Heart right ventricle (tissue), 16 donors: ENCODE data around the gene GRIK5. TPM values are rescaled to one million over a fixed set of nuclear protein-coding genes. Genes with fewer than 3 reads are reported as not detected.

ENCODE experiments used
- ATAC-seq, 8 donors: fragments of 200-7000 bp; cut with Tn5 transposase; one replicate each; pipeline ENCODE4 v1.9.1; 2020; ENCODE audit warnings: mild to moderate bottlenecking in 8 of 8, moderate library complexity in 8 of 8, moderate number of reproducible peaks in 1 of 8
- DNase-seq, 2 donors: peaks; one replicate each; pipeline ENCODE4 v3.0.0-alpha.2; 2020
- H3K27ac ChIP-seq, 10 donors: fragments of 200-600 bp; sonication (generic) in 2 of 10; one replicate each; pipeline versions ENCODE4 v1.5.0 to v1.8.0; 2020 to 2022; ENCODE audit warnings: mild to moderate bottlenecking in 3 of 10
- H3K27me3 ChIP-seq, 7 donors: fragments of 200-600 bp; one replicate each; pipeline ENCODE4 v1.8.0; 2021 to 2022; ENCODE audit warnings: mild to moderate bottlenecking in 2 of 7
- H3K36me3 ChIP-seq, 9 donors: fragments of 200-600 bp; sonication (generic) in 1 of 9; one replicate each; pipeline versions ENCODE4 v1.5.0 to v1.8.0; 2020 to 2022; ENCODE audit warnings: mild to moderate bottlenecking in 2 of 9
- H3K4me1 ChIP-seq, 9 donors: fragments of 200-600 bp; sonication (generic) in 1 of 9; one replicate each; pipeline versions ENCODE4 v1.5.0 to v1.8.0; 2020 to 2022; ENCODE audit warnings: mild to moderate bottlenecking in 4 of 9
- H3K4me3 ChIP-seq, 10 donors: fragments of 200-600 bp; sonication (generic) in 2 of 10; one replicate each; pipeline versions ENCODE4 v1.5.0 to v1.8.0; 2020 to 2022; ENCODE audit warnings: mild to moderate bottlenecking in 7 of 10, moderate library complexity in 2 of 10
- H3K9me3 ChIP-seq, 11 donors: fragments of 200-600 bp in 10 of 11; sonication (generic) in 2 of 11; one replicate each; pipeline versions ENCODE4 v1.5.0 to v1.8.0; 2013 to 2022; ENCODE audit warnings: mild to moderate bottlenecking in 2 of 11, control low read depth in 1 of 11, moderate library complexity in 1 of 11
- CTCF ChIP-seq, 9 donors: fragments of 200-600 bp; sonication (generic) in 2 of 9; IDR thresholded peaks; one replicate each; pipeline versions ENCODE4 v1.5.0 to v1.8.0; 2021 to 2022; ENCODE audit warnings: antibody characterized with exemption in 9 of 9, mild to moderate bottlenecking in 5 of 9, moderate library complexity in 1 of 9
- WGBS, 2 donors: extraction: QIAGEN DNeasy Blood & Tissue Kit; methylation state at CpG; one replicate each; pipeline ENCODE4 v1.1.7; 2013; ENCODE audit warnings: inconsistent platforms in 1 of 2; 5-methylcytosine and 5-hydroxymethylcytosine counted together
- intact Hi-C, 10 donors: fragments of 100-400 bp; cut with DNase I; formaldehyde crosslinking; loops; one replicate each; pipeline versions ENCODE4 v1.11.1 to v1.14.2; 2022
- polyA plus RNA-seq, 2 donors: library from polyadenylated mRNA; stranded (reverse); fragments of 200-250 nt; gene quantifications; one replicate each; pipeline ENCODE4 v1.2.3, GENCODE V29; 2013
- total RNA-seq, 10 donors: library from RNA; stranded (reverse); fragmentation: NEBNext Ultra II Directional in 3 of 10; extraction: Animal tissue kit (Norgen Biotek cat#: 25700) in 3 of 10; gene quantifications; one replicate each; pipeline versions ENCODE4 v1.2.1 to v1.2.4, GENCODE V29; 2021 to 2023
- donor health status: Arrhythmogenic right ventricular cardiomyopathy.
- donor health status: ischemic (EF 13 %, LVEDD 7.1; RV severe dilation, severe dysfunction).
- donor health status: healthy with polysubstance abuse.
- donor health status: DM: no; HTN: yes; CAD: no.
- donor health status: DM: no; HTN: no; CAD: no.
- donor health status: ischemic (EF 25% LVEDD 6.9; RV normal size, moderate dysfunction).
- donor health status: ischemic (EF 25% LVEDD 5.7; RV mildly dilated, moderate dysfunction).
- donor health status: healthy.
- donor health status: DM: yes; HTN: yes; CAD: no.
- donor health status: Ischemic cardiomyopathy.
- donor health status: ischemic (EF 35%, LVEDD 5.7; RV mildly dilated, moderate dysfunction).
- donor health status: nonischemic (EF 11% LVEDD 7.7; RV severe dilation, severe dysfunction).
- donor health status: DM: yes; HTN: yes; CAD: no.
- donor health status: PGD.
- donor health status: ischemic (EF 29% LVEDD 5.4; RV normal size, mild dysfunction).
- donor health status: nonischemic (EF 23%, LVEDD 6.1; RV moderate dilation, normal function).

The GRIK5 gene
- total and polyA plus RNA-seq, 12 donors = 0.35 to 9.3 (median 2.9) TPM

- intact Hi-C loops = no loop called here
- ATAC-seq = no peak
- H3K27ac ChIP-seq = no peak overlapping the region
Measured at GRCh38 chr19:42089772-42090171, 19.8 kb upstream of the GRIK5 start.

DNA sequence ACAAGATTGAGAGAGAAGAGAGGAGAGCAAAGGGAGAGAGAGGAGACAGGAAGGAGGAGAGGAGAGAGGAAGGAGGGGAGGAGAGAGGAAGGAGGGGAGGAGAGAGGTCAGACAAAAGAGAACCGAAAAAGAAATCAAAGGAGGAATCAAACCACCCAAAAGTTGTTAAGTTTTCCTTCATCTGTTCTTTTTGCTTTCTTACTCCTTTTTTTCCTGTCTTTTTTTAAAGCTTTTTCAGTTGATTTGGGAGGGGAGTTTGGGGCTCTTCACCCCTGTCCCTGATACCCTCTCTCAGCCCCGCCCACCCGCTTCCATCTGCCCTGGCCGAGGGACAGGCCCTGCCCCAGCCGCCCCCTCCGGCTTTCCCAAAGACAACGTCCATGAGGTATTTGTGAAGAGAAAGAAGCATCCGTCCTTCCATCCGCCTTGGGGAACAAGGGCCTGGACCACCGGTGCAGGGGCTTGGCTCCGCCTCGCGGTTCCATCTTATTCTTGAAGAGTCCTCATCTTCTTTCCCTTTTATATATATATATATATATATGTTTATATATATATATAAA, 19.3 kb upstream of the GRIK5 start:
- H3K4me1 ChIP-seq = peaks cover 0 to 33% (median 4%) of the 10 kb centered on the region in 9 donors
- intact Hi-C loops = no loop called here
- peaks cover 0 to 10% (median 0%) of the 10 kb centered on the region in 9 donors for H3K36me3 ChIP-seq
- 79 to 85% methylated on average over 13 of the region's 13 CpGs for WGBS, 2 donors
- no peak for DNase-seq
- ATAC-seq = peak in 1 of 8 donors; percentile 18
- H3K4me3 ChIP-seq = no peak overlapping the region
- H3K9me3 ChIP-seq = no peaks in the 10 kb centered on the region
- no peaks in the 10 kb centered on the region for H3K27me3 ChIP-seq
- H3K27ac ChIP-seq = peak overlapping the region in 5 of 10 donors; percentile 2 to 75 (median 30)
- no peak for TF ChIP-seq CTCF (IDR thresholded peaks at IDR 0.05)

More at GRCh38 chr19:42089772-42090171, 19.8 kb upstream of the GRIK5 start:
- Histone ChIP-seq H3K36me3 (peaks cover 0 to 15% (median 0%) of the 10 kb centered on the region in 9 donors), H3K4me3 (no peak overlapping the region), H3K4me1 (peaks cover 0 to 33% (median 4%) of the 10 kb centered on the region in 9 donors), H3K27me3 (peaks cover 0 to under 1% (median 0%) of the 10 kb centered on the region in 7 donors), H3K9me3 (no peaks in the 10 kb centered on the region)
- 91 to 93% methylated on average over 13 of the region's 13 CpGs for WGBS, 2 donors
- no peak for DNase-seq
- no peak for TF ChIP-seq CTCF (IDR thresholded peaks at IDR 0.05)

- Histone ChIP-seq H3K4me1 (peaks cover 0 to 33% (median 4%) of the 10 kb centered on the region in 9 donors), H3K9me3 (no peaks in the 10 kb centered on the region), H3K4me3 (no peak overlapping the region), H3K27me3 (no peaks in the 10 kb centered on the region), H3K27ac (peak overlapping the region in 5 of 10 donors; percentile 2 to 75 (median 30)), H3K36me3 (peaks cover 0 to 6% (median 0%) of the 10 kb centered on the region in 9 donors)
- 73 to 74% methylated on average over 18 of the region's 18 CpGs for WGBS, 2 donors
- DNase-seq (no peak), ATAC-seq (peak in 4 of 8 donors; percentile 17 to 50 (median 37))
- intact Hi-C loops = no loop called here
- TF ChIP-seq CTCF (IDR thresholded peaks at IDR 0.05) = no peak
Measured at GRCh38 chr19:42088471-42089190, 18.6 kb upstream of the GRIK5 start.

DNA sequence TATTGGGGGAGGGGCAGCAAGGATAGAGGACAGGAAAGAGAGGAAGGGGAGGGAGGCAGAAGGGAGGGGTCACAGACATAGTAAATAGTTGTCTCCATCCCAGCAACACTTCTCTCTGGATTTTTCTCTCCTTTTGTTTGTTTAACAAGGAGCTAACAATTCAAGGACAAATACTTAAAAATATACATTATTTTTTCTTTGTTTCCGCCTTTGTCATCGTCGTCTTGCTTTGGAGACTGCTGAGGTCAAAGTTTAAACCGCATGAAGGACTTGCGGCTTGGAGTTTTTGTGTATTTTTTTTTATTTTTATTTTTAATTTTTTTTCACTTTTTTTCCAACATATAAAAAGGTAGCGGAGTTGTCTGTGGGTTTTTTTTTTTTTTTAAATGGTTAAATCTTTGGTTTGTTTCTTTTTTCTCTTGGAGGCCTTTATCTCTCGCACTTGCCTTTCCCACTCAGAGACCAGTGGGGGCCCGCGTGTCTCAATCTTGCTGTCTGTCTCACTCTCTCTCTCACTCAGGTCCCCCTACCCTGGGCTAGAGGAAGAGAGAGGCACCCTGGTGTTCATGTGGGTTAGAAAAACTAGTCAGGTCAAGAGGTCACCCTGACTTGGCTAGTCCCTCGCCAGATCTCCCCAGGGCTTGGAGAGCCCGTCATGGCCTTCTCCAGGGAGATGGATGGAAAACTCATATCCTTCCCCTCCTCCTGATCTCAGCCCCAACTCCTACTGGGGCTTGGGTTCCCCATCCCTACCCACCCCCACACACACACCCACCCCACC, 17.0 kb upstream of the GRIK5 start:
- Histone ChIP-seq H3K4me1 (peaks cover 0 to 27% (median under 1%) of the 10 kb centered on the region in 9 donors), H3K36me3 (peaks cover 0 to 18% (median 0%) of the 10 kb centered on the region in 9 donors), H3K27me3 (no peaks in the 10 kb centered on the region), H3K9me3 (no peaks in the 10 kb centered on the region), H3K4me3 (no peak overlapping the region), H3K27ac (no peak overlapping the region)
- DNase-seq (no peak), ATAC-seq (peak in 1 of 8 donors; percentile 9)
- WGBS, 2 donors = 80 to 81% methylated on average over 11 of the region's 11 CpGs
- no peak for TF ChIP-seq CTCF (IDR thresholded peaks at IDR 0.05)
- intact Hi-C loops = no loop called here
